NCI-H69 (cell line): ENCODE data around the gene IGF2R.
"Not testable (repeated sequence)": the region's sequence is repeated elsewhere in the genome, so short reads cannot be mapped to it uniquely, and the experiment has no call there.

Experiments
- DNase-seq: peaks from one replicate; lab custom pipeline; 2025; lab: John Stamatoyannopoulos, UW

Gene IGF2R

DNA sequence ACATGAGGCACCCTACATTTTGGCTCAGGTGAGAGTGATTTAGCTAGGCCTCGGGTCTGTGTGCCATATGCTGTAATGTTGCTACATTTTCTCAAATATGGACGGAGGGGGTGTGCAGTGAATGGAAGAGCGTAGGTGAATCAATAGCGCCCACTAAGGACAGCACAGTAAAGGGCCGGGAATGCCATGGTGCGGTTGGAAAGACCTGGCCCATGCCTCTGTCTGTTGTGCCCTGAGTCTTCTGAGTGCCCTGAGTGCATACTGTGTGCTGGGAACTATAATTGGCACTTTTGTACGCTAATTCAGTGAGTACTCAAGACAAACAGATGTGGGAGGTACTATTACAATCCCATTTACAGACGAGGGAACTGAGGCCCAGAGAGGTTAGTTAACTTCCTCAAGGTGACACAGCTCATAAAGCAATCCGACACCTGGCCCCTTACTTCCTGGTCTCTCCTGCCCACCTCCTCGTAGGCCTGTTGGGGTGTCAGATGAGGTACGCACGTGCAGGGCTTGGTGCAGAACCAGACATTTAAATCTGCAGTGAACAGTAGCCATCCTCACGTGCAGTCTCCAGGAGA lies 170.0 kb downstream of the IGF2R start:
- DNase-seq: no peak

DNA sequence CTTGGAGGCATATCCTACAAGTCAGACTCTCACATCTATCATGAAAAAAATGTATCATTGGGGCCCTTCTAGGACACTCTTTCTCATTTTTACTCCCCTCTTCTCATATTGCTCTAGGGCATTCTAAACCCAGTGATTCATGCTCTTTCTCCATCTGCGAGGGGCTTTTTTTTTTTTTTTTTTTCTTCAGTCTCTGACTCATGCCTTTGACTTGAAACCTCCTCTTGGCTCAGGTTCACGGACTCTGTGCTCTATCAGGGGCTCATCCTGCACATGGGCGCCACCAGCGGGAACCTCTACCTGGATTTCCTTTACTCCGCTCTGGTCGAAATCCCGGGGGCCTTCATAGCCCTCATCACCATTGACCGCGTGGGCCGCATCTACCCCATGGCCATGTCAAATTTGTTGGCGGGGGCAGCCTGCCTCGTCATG lies 170.6 kb downstream of the IGF2R start:
- DNase-seq: peak; percentile 11

DNA sequence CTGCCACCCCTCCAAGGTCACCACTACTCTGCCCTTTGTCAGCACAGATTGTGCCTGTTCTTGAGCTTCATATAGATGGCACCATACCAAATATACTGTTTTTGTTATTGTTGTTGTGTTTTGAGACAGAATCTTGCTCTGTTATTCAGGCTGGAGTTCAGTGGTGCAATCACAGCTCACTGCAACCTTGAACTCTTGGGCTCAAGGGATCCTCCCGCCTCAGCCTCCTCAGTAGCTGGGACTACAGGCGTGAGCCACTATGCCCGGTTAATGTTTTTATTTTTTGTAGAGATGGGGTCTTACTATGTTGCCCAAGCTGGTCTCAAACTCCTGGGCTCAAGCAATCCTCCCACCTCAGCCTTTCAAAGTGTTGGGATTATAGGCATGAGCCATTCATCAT lies 171.6 kb downstream of the IGF2R start:
- not testable (repeated sequence) for DNase-seq

DNA sequence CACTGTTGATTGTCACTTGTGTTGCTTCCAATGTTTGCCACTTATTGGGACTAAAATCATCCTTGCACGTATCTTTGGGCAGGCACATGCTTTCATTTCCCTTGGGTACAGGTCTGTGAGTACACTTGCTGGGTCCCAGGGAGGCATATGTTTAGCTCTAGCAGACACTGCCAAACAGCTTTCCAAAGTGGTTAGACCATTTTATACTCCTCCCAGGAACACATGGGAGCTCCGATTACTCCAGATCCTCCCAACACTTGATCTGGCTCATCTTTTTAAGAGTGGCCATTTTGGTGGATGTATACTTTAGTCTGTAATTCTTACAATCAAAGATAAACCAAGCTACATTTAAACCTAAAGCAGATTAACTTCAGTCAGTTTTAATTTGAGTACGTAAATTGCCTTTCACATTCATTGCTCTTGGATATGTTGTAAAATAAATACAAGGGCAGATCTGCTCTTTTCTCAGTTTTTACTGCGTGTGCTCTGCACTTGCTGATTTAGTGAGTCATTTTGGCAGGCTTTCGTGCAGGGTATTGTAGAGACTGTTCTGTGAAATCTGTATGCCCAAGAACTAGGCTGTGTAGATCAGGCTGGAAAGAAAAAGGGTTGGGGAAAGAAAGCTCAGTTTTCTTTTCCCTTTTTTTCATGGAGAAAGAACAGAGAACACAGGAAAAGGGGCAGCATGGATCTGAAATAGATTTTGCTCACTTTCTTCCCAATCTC lies 172.3 kb downstream of the IGF2R start:
- no peak for DNase-seq

DNA sequence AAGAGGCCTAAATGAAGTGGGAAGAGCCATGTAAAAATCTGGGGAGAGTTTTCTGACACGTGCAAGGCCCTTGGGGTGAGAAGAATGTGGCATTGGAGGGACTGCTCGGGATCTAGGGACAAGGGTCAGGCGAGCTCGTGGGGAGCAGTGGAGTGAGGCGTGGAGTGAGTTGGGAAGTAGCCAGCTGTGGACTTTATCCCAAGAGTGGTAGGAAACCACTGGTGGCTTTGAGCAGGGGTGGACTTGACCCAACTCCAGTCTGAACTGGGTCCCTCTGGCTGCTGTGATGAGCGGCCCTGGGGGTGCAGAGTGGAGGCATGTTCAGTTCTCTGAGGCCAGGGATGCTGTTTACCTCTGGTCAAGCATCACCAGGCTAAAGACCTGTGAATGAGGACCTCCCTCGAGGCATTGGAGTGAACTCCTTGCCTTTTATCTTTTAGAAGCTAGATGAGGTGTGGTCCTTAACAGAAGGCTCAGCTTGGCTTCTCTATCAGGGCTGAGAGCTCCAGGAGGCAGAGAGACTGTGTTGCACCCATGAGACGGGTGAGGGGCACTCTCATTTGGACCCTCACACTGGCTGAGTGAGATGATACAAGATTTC lies 173.3 kb downstream of the IGF2R start:
- no peak for DNase-seq

DNA sequence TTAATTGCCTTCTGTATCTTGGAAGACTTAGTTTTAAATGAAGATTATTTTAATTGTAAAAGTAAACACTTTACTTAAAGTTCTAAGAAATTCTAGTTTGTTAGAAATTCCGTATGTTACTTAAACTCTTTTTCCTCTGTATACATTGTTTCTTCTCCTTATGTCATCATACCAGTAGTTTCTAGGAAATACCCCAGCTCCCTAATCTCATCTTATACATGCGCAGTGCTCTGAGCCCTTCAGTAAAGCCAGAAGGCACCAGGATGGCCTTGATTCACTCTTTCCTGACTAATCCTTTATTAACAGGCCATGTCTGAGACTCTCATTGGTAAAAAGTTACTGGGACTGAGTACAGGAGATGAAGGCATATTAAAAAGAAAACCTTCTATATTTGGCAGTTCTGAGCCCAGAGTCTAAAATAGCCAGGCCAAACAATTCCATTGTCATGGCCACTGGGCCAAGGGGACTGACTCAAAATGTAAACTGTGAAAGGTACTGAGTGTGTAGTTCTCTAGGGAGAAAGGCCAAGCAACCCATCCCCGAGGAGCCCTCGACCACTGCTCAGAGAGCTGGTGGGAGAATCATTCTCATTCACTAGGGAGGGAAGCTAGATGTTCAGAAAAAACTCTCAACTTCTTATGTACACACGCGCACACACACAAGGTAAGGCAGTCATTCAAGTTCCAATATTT lies 177.7 kb downstream of the IGF2R start:
- DNase-seq: no peak

DNA sequence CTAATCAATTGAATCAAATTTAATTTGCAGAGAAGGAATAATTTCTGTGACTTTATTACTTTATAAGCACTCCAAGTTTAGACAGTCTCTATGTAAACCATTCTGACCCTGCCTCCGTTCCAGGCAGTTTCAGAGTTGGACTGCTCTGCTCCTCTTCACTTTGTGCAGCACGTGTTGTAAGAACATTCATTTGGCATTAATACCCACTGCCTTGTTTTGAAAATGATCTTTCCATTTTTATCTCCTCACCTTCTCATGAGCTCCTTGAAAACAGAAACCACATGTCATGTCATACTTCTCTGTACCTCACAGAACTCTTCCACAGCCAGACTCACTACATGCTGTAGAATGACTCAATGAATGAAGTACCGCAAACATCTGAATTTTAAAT lies 178.3 kb downstream of the IGF2R start:
- DNase-seq: no peak

DNA sequence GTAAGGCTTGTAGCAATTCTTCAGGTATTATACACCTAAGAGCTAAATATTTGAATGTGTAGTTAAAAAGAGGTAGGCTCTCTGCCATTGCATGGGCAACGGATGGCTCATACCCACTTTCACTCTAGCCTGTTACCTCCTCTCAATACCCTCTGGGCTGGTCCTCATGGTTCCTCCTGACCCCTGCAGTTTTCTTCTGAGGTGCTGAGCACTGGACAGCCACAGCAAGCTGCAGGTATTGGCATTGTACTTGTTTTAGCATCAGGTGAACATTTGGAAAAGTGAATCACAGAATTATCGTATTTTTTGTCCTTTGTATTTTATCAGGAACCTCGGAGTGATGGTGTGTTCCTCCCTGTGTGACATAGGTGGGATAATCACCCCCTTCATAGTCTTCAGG lies 185.6 kb downstream of the IGF2R start:
- DNase-seq: no peak

DNA sequence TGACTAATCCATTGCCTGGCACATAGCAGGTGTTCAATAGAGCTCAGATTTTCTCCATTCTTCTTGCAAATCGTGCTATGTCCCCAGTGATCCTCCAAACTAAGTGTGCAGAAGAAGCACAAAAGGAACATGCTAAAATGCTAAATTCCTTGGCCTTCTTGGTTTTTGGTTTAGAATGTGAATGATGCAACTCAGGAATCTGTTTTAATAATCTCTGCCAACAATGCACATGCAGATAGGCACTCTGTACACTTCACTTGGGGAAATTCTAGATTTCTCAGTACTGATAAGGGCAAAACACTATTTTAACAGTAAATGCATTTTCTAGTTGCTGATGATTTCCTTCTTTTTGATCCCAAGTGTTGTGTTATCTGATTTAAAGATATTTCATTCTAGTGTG lies 188.0 kb downstream of the IGF2R start:
- no peak for DNase-seq

DNA sequence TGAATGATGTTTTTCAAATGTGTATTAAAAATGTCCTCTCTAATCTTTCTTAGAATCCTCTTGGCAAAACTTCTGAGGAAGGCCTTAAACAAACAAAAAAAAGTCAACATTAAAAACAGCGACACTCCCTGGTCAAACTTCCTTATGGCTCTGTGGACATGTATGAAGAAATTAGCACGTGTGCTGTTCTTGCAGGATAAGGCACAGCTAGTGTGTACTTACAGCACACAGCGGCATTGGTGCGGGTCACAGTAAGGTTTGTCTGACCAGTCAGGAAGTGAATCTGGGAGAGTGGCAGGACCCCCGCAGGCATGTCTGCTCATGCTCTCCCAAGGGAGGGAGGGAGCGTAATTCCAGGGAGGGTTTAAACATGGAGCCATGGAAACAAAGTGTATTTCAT lies 191.6 kb downstream of the IGF2R start:
- peak; percentile 78 for DNase-seq
